Measurements from ENCODE around the gene PDSS2.

DNA sequence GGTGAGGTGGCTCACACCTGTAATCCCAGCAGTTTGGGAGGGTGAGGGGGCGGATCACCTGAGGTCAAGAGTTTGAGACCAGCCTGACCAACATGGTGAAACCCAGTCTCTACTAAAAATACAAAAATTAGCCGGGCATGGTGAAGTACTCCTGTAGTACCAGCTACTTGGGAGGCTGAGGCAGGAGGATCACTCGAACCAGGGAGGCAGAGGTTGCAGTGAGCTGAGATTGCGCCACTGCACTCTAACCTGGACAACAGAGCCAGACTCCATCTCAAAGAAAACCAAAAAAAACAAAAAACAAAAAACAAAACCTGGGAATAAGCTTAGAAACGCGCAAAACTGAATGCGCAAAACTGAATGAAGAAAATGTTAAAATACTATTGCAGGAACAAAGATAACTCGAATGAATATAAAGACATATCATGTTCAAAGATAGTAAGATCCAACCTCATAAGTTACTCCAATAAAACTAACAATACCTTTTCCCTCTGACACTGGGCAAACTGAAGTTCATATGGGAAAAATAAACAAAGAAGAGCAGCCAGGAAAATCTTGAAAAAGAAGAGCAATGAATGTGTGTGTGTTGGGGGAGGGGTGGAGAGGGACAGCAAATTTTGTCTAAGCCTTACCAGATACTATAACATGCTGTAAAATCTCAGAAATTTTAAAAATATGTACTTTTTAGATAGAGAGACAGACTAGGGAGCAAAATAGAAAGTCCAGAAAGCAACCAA, 243.0 kb downstream of the PDSS2 start:
- TF ChIP-seq POLR2A (IDR thresholded peaks at IDR 0.05) (no peak), POLR2AphosphoS5 (IDR thresholded peaks at IDR 0.05) (no peak), EP300 (IDR thresholded peaks at IDR 0.05) (no peak)
- TF ChIP-seq, protein P1, sequence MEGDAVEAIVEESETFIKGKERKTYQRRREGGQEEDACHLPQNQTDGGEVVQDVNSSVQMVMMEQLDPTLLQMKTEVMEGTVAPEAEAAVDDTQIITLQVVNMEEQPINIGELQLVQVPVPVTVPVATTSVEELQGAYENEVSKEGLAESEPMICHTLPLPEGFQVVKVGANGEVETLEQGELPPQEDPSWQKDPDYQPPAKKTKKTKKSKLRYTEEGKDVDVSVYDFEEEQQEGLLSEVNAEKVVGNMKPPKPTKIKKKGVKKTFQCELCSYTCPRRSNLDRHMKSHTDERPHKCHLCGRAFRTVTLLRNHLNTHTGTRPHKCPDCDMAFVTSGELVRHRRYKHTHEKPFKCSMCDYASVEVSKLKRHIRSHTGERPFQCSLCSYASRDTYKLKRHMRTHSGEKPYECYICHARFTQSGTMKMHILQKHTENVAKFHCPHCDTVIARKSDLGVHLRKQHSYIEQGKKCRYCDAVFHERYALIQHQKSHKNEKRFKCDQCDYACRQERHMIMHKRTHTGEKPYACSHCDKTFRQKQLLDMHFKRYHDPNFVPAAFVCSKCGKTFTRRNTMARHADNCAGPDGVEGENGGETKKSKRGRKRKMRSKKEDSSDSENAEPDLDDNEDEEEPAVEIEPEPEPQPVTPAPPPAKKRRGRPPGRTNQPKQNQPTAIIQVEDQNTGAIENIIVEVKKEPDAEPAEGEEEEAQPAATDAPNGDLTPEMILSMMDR (IDR thresholded peaks at IDR 0.05), result no peak
